Mucosa of rectum (tissue), 2 donors: ENCODE results near the gene POLD2.

Experiments used
- H3K27ac ChIP-seq, 2 donors: one replicate each; pipeline ENCODE4 v1.7.0; 2013; ENCODE audit warnings: inconsistent platforms in 2 of 2, low read depth in 2 of 2, low read length in 2 of 2
- H3K27me3 ChIP-seq, 2 donors: one replicate each; pipeline ENCODE4 v1.7.0; 2013; ENCODE audit warnings: low read length in 2 of 2; ENCODE audit not compliant: control insufficient read depth in 2 of 2, insufficient read depth in 2 of 2
- H3K36me3 ChIP-seq, 2 donors: one replicate each; pipeline ENCODE4 v1.7.0; 2013; ENCODE audit warnings: low read length in 2 of 2; ENCODE audit not compliant: control insufficient read depth in 2 of 2, insufficient read depth in 2 of 2
- H3K4me1 ChIP-seq, 2 donors: one replicate each; pipeline ENCODE4 v1.7.0; 2013; ENCODE audit warnings: low read length in 2 of 2, mild to moderate bottlenecking in 1 of 2; ENCODE audit not compliant: control insufficient read depth in 2 of 2, insufficient read depth in 2 of 2
- H3K4me3 ChIP-seq, 2 donors: one replicate each; pipeline ENCODE4 v1.7.0; 2013; ENCODE audit warnings: low read length in 2 of 2
- H3K9ac ChIP-seq, 2 donors: one replicate each; pipeline ENCODE4 v1.7.0; 2013; ENCODE audit warnings: low read length in 2 of 2, low read depth in 1 of 2, mild to moderate bottlenecking in 1 of 2
- H3K9me3 ChIP-seq, 2 donors: one replicate each; pipeline ENCODE4 v1.7.0; 2013; ENCODE audit warnings: low read length in 2 of 2; ENCODE audit not compliant: control insufficient read depth in 2 of 2
- donor health status: healthy.
- donor health status: Normal muscosa, but diverticular disease.

The POLD2 gene

GRCh38 chr7:44100458-44101302 lies 22.7 kb downstream of the POLD2 start:
- Histone ChIP-seq H3K36me3 (no peaks in the 10 kb centered on the region), H3K9me3 (no peaks in the 10 kb centered on the region), H3K27me3 (peaks cover 7 to 16% of the 10 kb centered on the region in 2 donors), H3K4me3 (no peak overlapping the region), H3K27ac (peak overlapping the region; percentile 40 to 48), H3K4me1 (peaks cover 5 to 6% of the 10 kb centered on the region in 2 donors), H3K9ac (no peak overlapping the region)

- no peak overlapping the region for H3K9ac ChIP-seq
- H3K27ac ChIP-seq: no peak overlapping the region
- peaks cover 4 to 5% of the 10 kb centered on the region in 2 donors for H3K4me1 ChIP-seq
- H3K36me3 ChIP-seq: no peaks in the 10 kb centered on the region
- no peaks in the 10 kb centered on the region for H3K9me3 ChIP-seq
- no peak overlapping the region for H3K4me3 ChIP-seq
- peaks cover 7% of the 10 kb centered on the region in 2 donors for H3K27me3 ChIP-seq
Observed at GRCh38 chr7:44099669-44100068, 23.7 kb downstream of the POLD2 start.

- no peaks in the 10 kb centered on the region for H3K9me3 ChIP-seq
- no peaks in the 10 kb centered on the region for H3K36me3 ChIP-seq
- H3K4me1 ChIP-seq: peaks cover under 1 to 5% of the 10 kb centered on the region in 2 donors
- no peak overlapping the region for H3K4me3 ChIP-seq
- H3K9ac ChIP-seq: no peak overlapping the region
- H3K27me3 ChIP-seq: peaks cover 3 to 4% of the 10 kb centered on the region in 2 donors
- no peak overlapping the region for H3K27ac ChIP-seq
Observed at GRCh38 chr7:44098092-44099068, 25.0 kb downstream of the POLD2 start.

GRCh38 chr7:44097064-44097932 lies 26.1 kb downstream of the POLD2 start:
- H3K4me3 ChIP-seq: no peak overlapping the region
- H3K4me1 ChIP-seq: peaks cover 0 to 5% of the 10 kb centered on the region in 2 donors
- no peaks in the 10 kb centered on the region for H3K27me3 ChIP-seq
- peak overlapping the region in 1 of 2 donors; percentile 38 for H3K27ac ChIP-seq
- H3K9ac ChIP-seq: no peak overlapping the region
- H3K9me3 ChIP-seq: no peaks in the 10 kb centered on the region
- H3K36me3 ChIP-seq: no peaks in the 10 kb centered on the region

GRCh38 chr7:44096326-44096881 lies 26.9 kb downstream of the POLD2 start:
- Histone ChIP-seq H3K4me1 (peaks cover 0 to 5% of the 10 kb centered on the region in 2 donors), H3K9ac (no peak overlapping the region), H3K9me3 (no peaks in the 10 kb centered on the region), H3K27ac (no peak overlapping the region), H3K36me3 (no peaks in the 10 kb centered on the region), H3K27me3 (no peaks in the 10 kb centered on the region), H3K4me3 (no peak overlapping the region)

GRCh38 chr7:44095781-44096180 lies 27.6 kb downstream of the POLD2 start:
- Histone ChIP-seq H3K4me3 (no peak overlapping the region), H3K36me3 (no peaks in the 10 kb centered on the region), H3K27me3 (no peaks in the 10 kb centered on the region), H3K4me1 (peaks cover 0 to under 1% of the 10 kb centered on the region in 2 donors), H3K9ac (no peak overlapping the region), H3K27ac (no peak overlapping the region), H3K9me3 (no peaks in the 10 kb centered on the region)

- no peaks in the 10 kb centered on the region for H3K9me3 ChIP-seq
- H3K9ac ChIP-seq: no peak overlapping the region
- no peak overlapping the region for H3K4me3 ChIP-seq
- no peaks in the 10 kb centered on the region for H3K4me1 ChIP-seq
- no peak overlapping the region for H3K27ac ChIP-seq
- H3K36me3 ChIP-seq: no peaks in the 10 kb centered on the region
- no peaks in the 10 kb centered on the region for H3K27me3 ChIP-seq
Observed at GRCh38 chr7:44094883-44095592, 28.3 kb downstream of the POLD2 start.

- no peak overlapping the region for H3K9ac ChIP-seq
- H3K27me3 ChIP-seq: no peaks in the 10 kb centered on the region
- no peaks in the 10 kb centered on the region for H3K4me1 ChIP-seq
- H3K27ac ChIP-seq: no peak overlapping the region
- no peaks in the 10 kb centered on the region for H3K36me3 ChIP-seq
- no peak overlapping the region for H3K4me3 ChIP-seq
- no peaks in the 10 kb centered on the region for H3K9me3 ChIP-seq
Observed at GRCh38 chr7:44094365-44094764, 29.0 kb downstream of the POLD2 start.

GRCh38 chr7:44093102-44093641 lies 30.2 kb downstream of the POLD2 start:
- Histone ChIP-seq H3K4me1 (no peaks in the 10 kb centered on the region), H3K27ac (no peak overlapping the region), H3K27me3 (no peaks in the 10 kb centered on the region), H3K9me3 (no peaks in the 10 kb centered on the region), H3K36me3 (no peaks in the 10 kb centered on the region), H3K4me3 (no peak overlapping the region), H3K9ac (no peak overlapping the region)
